Psoas muscle (tissue), 8 donors: ENCODE results near the gene RABEP2. TPM values are rescaled to one million over a fixed set of nuclear protein-coding genes. Genes with fewer than 3 reads are reported as not detected.
A peak's percentile ranks its signal among the peaks of the same experiment; 100 is the strongest.

ENCODE experiments used
- ATAC-seq, 4 donors: fragments of 200-7000 bp; cut with Tn5 transposase; one replicate each; pipeline ENCODE4 v1.9.1; 2020; ENCODE audit warnings: moderate library complexity in 3 of 4, mild to moderate bottlenecking in 2 of 4
- DNase-seq, 2 donors: peaks; one replicate each; pipeline ENCODE4 v3.0.0-alpha.2; 2020
- H3K27ac ChIP-seq: fragments of 200-600 bp; one replicate; pipeline ENCODE4 v1.8.0; 2022
- H3K27me3 ChIP-seq, 3 donors: fragments of 200-600 bp in 1 of 3; one replicate each; pipeline versions ENCODE4 v1.6.1 to v1.8.0; 2013 to 2022; ENCODE audit warnings: low read length in 2 of 3, mild to moderate bottlenecking in 2 of 3, moderate library complexity in 1 of 3; ENCODE audit not compliant: insufficient read depth in 3 of 3
- H3K36me3 ChIP-seq, 2 donors: fragments of 200-600 bp in 1 of 2; one replicate each; pipeline versions ENCODE4 v1.6.1 to v1.8.0; 2013 to 2022; ENCODE audit warnings: low read depth in 1 of 2, mild to moderate bottlenecking in 1 of 2, moderate library complexity in 1 of 2; ENCODE audit not compliant: insufficient read depth in 1 of 2
- H3K4me1 ChIP-seq: fragments of 200-600 bp; one replicate; pipeline ENCODE4 v1.8.0; 2022
- H3K4me3 ChIP-seq: fragments of 200-600 bp; one replicate; pipeline ENCODE4 v1.8.0; 2022; ENCODE audit warnings: mild to moderate bottlenecking
- H3K9me3 ChIP-seq: fragments of 200-600 bp; one replicate; pipeline ENCODE4 v1.8.0; 2022
- WGBS, 3 donors: extraction: QIAGEN DNeasy Blood & Tissue Kit; methylation state at CpG; one replicate each; pipeline versions ENCODE4 v1.1.6 to v1.1.7; 2013; 5-methylcytosine and 5-hydroxymethylcytosine counted together
- intact Hi-C, 2 donors: fragments of 100-400 bp; cut with DNase I; formaldehyde crosslinking; loops; one replicate each; pipeline versions ENCODE4 v1.11.0 to v1.14.2; 2022
- polyA plus RNA-seq, 3 donors: library from polyadenylated mRNA; stranded (reverse); fragments of 200-250 nt; gene quantifications; one replicate each; pipeline ENCODE4 v1.2.3, GENCODE V29; 2013
- total RNA-seq, 4 donors: library from RNA; stranded (reverse); fragmentation: NEBNext Ultra II Directional in 2 of 4; extraction: Animal tissue kit (Norgen Biotek cat#: 25700) in 2 of 4; gene quantifications; one replicate each; pipeline versions ENCODE4 v1.2.1 to v1.2.4, GENCODE V29; 2021 to 2023
- TF ChIP-seq, protein P1 (sequence below): fragments of 200-600 bp; IDR thresholded peaks from one replicate; pipeline ENCODE4 v1.8.0; 2022; ENCODE audit warnings: antibody characterized with exemption
- donor health status: healthy with polysubstance abuse.
- donor health status: DM: no; HTN: no; CAD: no; lungs with moderate emphysema.
- donor health status: Bipolar disorder and iron deficiency.
- donor health status: healthy.
- donor health status: DM: yes; HTN: yes; CAD: no.
- donor health status: DM: no; HTN: no; CAD: no.
- donor health status: DM: no; HTN: no; CAD: no.
- donor health status: DM: yes; HTN: yes; CAD: no.

The RABEP2 gene
- total and polyA plus RNA-seq, 7 donors = 3.1 to 22.8 (median 6.2) TPM

DNA sequence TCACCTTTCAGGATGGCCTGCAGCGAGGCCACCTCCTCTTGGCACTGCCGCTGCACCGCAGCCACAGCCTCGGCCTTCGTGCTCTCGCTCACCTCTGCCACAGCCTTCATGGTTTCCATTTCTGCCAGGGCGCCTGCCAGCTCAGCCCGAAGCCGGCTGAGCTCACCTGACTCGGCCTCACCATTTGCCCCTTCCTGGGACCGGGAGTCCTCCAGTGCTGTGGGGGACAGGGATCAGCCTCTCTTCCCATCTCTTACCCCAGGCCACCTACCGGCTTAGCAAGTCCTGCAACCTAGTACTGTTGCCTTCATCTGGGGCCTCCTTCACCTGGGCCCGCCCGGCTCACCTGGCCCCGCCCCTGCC lies 658 bp downstream of the RABEP2 start:
- peak overlapping the region; percentile 84 for H3K4me3 ChIP-seq
- ATAC-seq = no peak
- no peaks in the 10 kb centered on the region for H3K27me3 ChIP-seq
- DNase-seq = no peak
- intact Hi-C loops = no loop called here
- TF ChIP-seq, protein P1, sequence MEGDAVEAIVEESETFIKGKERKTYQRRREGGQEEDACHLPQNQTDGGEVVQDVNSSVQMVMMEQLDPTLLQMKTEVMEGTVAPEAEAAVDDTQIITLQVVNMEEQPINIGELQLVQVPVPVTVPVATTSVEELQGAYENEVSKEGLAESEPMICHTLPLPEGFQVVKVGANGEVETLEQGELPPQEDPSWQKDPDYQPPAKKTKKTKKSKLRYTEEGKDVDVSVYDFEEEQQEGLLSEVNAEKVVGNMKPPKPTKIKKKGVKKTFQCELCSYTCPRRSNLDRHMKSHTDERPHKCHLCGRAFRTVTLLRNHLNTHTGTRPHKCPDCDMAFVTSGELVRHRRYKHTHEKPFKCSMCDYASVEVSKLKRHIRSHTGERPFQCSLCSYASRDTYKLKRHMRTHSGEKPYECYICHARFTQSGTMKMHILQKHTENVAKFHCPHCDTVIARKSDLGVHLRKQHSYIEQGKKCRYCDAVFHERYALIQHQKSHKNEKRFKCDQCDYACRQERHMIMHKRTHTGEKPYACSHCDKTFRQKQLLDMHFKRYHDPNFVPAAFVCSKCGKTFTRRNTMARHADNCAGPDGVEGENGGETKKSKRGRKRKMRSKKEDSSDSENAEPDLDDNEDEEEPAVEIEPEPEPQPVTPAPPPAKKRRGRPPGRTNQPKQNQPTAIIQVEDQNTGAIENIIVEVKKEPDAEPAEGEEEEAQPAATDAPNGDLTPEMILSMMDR = no peak
- peaks cover 4% of the 10 kb centered on the region for H3K4me1 ChIP-seq
- 38 to 50% (median 42%) methylated on average over 15 of the region's 15 CpGs for WGBS, 3 donors
- H3K27ac ChIP-seq = peak overlapping the region; percentile 95
- H3K9me3 ChIP-seq = no peaks in the 10 kb centered on the region
- peaks cover 0 to 13% of the 10 kb centered on the region in 2 donors for H3K36me3 ChIP-seq

DNA sequence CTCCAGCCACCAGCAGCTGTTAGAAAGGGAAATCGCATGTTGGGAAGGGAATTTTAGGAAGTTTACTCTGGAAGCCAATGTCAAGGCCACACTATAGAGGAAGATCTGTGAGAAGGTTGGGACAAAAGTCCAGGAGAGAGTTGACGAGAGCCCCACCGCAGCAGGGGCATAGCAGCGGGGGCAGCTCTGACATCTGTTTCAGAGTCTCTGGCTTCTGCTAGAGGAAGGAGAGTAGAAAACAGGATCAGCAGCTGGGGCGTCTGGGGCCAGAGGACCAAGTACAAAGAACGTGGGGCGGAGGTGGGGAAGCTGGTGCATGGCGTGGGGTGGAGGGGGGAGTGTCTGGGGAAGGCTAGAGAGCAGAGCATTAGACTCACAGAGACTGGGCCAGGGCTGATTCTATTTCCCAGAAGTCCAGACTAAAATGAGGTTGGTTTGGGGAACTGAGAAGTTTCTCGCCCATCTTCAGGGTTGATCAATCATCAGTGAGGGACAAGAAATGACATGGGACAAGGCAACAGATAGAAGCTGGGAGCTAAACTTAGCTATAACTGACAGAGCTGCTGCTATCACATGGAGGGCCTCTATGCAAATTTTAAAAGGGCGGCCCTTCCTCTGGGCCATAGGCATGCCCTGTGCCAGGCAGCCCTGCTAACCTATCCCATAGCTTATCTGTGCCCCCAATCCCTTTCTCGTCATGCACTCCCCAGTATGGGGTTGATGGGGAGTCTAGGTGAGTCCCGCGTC lies 1.2 kb downstream of the RABEP2 start:
- DNase-seq = no peak
- no peak for ATAC-seq
- H3K27ac ChIP-seq = peak overlapping the region; percentile 95
- H3K4me1 ChIP-seq = peaks cover 4% of the 10 kb centered on the region
- peaks cover 0 to 19% of the 10 kb centered on the region in 2 donors for H3K36me3 ChIP-seq
- H3K27me3 ChIP-seq = no peaks in the 10 kb centered on the region
- intact Hi-C loops = no loop called here
- TF ChIP-seq, protein P1 = no peak
- H3K9me3 ChIP-seq = no peaks in the 10 kb centered on the region
- H3K4me3 ChIP-seq = peak overlapping the region; percentile 84
- 67 to 70% (median 69%) methylated on average over 13 of the region's 13 CpGs for WGBS, 3 donors

DNA sequence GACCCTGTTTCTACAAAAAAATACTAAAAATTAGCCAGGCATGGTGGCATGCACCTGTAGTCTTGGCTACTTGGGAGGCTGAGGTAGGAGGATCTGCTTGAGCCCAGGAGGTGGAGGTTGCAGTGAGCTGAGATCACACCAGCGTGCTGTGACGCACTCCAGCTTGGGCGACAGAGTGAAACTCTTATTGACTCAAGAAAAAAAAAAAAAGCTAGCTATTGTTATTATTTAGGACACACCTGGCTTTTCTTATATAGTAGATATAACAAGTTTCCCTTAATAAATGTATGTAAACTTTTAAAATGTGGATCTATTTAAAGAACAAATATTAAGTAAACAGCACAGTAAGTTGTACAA lies 1.8 kb downstream of the RABEP2 start:
- Histone ChIP-seq H3K27ac (no peak overlapping the region), H3K27me3 (no peaks in the 10 kb centered on the region), H3K4me1 (peaks cover 4% of the 10 kb centered on the region), H3K36me3 (peaks cover 0 to 22% of the 10 kb centered on the region in 2 donors), H3K9me3 (no peaks in the 10 kb centered on the region), H3K4me3 (no peak overlapping the region)
- TF ChIP-seq, protein P1 = no peak
- ATAC-seq (no peak), DNase-seq (no peak)
- intact Hi-C loops = no loop called here
- 88 to 97% (median 95%) methylated on average over 3 of the region's 3 CpGs for WGBS, 3 donors

DNA sequence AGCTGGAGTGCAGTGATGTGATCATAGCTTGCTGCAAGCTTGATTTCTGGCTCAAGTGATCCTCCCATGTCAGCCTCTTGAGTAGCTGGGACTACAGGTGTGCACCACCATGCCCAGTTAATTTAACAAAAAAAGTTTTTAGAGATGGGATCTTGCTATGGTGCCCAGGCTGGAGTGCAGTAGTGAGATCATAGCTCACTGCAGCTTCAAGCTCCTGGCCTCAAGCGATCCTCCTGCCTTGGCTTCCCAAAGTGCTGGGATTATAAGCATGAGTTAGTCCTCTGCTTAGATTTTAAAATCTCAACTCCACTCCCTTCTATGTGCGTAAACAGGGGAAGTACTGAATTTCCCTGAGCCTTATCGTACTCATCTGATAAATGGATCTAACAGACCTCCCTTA lies 6.3 kb downstream of the RABEP2 start:
- DNase-seq = no peak
- 97 to 99% (median 98%) methylated on average over 3 of the region's 3 CpGs for WGBS, 3 donors
- Histone ChIP-seq H3K36me3 (peaks cover 3 to 57% of the 10 kb centered on the region in 2 donors), H3K4me3 (no peak overlapping the region), H3K27ac (no peak overlapping the region), H3K4me1 (no peaks in the 10 kb centered on the region), H3K9me3 (no peaks in the 10 kb centered on the region), H3K27me3 (no peaks in the 10 kb centered on the region)
- TF ChIP-seq, protein P1 = no peak
- intact Hi-C loops = no loop called here
- ATAC-seq = no peak

DNA sequence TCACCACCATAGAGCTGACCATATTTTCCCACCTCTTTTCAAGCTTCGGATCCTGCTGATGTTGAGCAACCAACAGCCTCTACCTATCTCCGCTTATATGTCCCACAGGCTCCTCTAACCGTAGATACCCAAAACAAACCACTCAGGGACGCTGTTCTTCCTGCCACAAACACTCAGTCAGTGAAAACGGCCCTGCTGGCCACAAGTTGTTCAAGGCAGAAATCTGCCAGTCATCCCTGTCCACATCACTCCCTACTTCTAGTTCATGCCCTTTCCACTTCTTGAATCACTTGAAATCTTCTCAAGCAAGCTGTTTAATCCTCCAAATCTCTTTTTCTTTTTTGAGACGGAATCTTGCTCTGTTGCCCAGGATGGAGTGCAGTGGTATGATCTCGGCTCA lies 7.9 kb downstream of the RABEP2 start:
- intact Hi-C loops = no loop called here
- Histone ChIP-seq H3K36me3 (peaks cover 3 to 65% of the 10 kb centered on the region in 2 donors), H3K27me3 (no peaks in the 10 kb centered on the region), H3K27ac (no peak overlapping the region), H3K4me1 (no peaks in the 10 kb centered on the region), H3K9me3 (no peaks in the 10 kb centered on the region), H3K4me3 (no peak overlapping the region)
- no peak for ATAC-seq
- WGBS, 3 donors = 89 to 95% (median 92%) methylated on average over 7 of the region's 7 CpGs
- DNase-seq = no peak
- TF ChIP-seq, protein P1 = no peak
